GM12872 (cell line): Measurements from ENCODE around the gene C1QTNF6.

ENCODE experiments used
- TF ChIP-seq, protein P1 (sequence below): IDR thresholded peaks from 3 replicates; pipeline ENCODE4 v1.5.1; 2011; ENCODE audit warnings: low read depth, mild to moderate bottlenecking, low read length, moderate library complexity; ENCODE audit not compliant: insufficient read depth

The C1QTNF6 gene

DNA sequence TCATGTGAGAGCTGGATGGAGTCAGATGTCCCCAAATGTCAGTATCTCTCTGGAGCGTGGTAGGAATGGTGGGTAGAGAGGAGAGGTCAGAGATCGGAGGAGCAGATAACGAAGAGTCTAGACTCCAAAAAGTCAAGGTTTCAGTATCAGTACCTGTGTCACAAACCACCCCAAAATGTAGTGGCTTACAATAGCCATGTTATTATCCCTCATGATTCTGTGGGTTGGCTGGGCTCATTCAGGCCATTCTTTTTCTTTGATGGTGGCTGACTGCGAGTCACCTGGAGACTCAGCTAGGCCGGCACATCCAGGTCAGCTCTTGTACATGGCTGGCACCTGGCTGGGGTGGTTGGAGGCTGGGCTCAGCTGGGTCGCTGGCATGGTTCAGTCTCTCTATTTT, 31.5 kb upstream of the C1QTNF6 start:
- TF ChIP-seq, protein P1, sequence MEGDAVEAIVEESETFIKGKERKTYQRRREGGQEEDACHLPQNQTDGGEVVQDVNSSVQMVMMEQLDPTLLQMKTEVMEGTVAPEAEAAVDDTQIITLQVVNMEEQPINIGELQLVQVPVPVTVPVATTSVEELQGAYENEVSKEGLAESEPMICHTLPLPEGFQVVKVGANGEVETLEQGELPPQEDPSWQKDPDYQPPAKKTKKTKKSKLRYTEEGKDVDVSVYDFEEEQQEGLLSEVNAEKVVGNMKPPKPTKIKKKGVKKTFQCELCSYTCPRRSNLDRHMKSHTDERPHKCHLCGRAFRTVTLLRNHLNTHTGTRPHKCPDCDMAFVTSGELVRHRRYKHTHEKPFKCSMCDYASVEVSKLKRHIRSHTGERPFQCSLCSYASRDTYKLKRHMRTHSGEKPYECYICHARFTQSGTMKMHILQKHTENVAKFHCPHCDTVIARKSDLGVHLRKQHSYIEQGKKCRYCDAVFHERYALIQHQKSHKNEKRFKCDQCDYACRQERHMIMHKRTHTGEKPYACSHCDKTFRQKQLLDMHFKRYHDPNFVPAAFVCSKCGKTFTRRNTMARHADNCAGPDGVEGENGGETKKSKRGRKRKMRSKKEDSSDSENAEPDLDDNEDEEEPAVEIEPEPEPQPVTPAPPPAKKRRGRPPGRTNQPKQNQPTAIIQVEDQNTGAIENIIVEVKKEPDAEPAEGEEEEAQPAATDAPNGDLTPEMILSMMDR, result no peak

DNA sequence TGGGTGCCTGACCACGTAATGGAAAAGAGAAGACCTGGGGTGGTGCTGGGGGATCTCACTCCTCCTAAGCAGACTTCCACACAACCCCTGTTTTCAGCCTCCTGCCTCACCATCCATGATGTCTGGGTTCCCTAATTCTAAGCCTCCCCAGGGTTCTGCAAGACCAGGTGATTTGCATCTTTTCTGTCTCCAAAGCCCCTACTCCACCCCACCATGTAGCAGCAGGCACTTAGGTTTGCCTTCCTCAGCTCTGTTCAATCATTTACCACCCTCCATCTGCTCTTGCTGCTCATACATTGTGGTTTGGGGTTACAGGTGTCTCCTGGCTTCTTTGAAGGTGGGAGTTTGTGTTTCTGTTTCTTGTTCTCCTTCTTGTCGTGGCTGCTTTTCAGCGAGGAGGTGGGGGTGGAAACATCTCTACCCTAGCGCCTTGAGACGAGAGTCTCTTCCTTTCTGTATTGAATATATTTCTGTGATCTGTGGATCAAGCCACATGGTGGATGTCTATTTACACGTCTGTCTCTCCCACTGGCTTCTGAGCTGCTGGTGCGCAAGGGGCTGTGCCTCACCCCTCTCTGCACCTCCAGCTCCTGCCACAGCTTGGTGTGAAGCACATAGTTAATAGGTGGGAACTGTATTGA, 30.8 kb upstream of the C1QTNF6 start:
- TF ChIP-seq, protein P1, result no peak

DNA sequence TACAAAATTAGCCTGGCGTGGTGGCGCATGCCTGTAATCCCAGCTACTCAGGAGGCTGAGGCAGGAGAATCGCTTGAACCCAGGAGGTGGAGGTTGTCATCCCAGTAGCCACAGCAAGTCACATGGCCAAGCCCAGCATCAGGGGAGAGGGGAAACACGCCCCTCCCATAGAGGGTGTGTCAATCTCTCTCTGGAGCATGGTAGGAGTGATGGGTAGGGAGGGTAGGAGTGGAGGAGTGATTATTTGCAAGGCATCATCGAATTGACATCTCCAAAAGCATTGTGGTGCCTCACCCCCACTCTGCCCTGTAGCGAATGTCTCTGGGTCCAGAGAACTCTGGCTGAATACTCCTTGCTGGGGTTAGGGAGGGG, 30.3 kb upstream of the C1QTNF6 start:
- TF ChIP-seq, protein P1, result no peak

DNA sequence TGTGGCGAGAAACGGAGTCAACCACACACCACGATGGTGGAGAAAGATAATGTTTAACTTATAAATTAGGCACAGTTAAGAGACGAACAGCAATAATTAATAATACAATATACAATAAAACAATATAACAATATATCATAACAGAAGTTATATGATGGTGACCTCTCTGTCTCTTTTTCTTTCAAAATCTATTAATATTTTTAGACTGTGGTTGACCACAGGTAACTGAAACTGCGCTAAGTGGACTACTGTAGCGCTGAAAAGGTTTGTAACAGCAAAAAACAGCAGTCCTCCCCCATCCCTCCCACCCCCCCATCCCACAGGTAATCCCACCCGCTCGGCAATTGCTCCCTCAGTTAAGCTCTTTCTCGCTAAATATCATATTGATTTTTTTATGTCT, 27.8 kb upstream of the C1QTNF6 start:
- TF ChIP-seq, protein P1, result no peak

DNA sequence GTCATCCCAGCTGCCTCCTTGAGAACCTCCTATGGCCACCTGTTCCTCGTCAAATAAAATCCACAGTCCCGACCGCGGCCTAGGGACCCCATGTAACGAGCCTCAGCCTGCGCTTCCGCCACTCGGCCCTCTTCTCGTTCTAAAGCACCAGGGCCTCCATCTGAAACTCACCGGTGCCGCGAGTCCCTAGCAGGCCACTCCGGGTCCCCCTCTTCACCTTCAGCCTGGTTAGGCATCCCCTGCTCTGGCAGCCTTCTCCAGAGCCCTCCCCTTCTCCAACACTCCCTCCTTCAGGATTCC, 26.6 kb upstream of the C1QTNF6 start:
- TF ChIP-seq, protein P1, result no peak

DNA sequence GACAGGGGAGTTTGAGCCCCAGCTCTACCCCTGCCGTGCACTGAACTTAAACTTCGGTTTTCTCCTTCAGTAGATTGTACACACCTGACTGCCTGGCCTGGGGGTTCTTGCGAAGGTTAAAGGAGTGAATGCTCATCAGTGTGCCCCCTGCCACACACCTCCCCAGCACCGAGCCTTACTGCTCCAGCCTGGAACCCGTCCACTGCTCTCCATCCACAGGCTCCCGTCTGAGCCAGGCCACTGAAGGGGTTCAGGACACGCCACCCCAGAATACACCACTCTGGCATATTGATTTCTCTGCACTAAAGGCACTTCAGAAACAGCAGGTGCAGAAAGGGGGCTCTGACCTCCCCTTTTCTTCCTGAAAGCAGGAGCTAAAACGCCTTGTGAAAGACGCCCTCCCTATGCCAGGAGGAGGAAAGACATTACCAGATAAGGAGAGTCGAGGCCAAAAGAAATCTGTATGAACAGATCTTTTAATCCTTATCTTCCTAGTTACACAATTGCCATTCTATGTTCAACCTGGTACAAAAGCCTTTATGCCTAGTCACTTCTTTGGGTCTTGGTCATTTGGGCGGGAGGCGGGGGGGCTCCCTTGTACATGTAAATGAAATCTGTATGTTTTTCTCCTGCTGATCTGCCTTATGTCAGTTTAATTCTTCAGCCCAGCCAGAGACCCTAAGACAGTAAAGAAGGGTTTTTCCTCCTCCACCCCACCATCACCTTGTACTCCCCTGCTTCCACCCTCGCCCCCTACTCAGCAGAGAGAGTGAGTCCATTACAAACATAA, 26.1 kb upstream of the C1QTNF6 start:
- TF ChIP-seq, protein P1, result no peak

DNA sequence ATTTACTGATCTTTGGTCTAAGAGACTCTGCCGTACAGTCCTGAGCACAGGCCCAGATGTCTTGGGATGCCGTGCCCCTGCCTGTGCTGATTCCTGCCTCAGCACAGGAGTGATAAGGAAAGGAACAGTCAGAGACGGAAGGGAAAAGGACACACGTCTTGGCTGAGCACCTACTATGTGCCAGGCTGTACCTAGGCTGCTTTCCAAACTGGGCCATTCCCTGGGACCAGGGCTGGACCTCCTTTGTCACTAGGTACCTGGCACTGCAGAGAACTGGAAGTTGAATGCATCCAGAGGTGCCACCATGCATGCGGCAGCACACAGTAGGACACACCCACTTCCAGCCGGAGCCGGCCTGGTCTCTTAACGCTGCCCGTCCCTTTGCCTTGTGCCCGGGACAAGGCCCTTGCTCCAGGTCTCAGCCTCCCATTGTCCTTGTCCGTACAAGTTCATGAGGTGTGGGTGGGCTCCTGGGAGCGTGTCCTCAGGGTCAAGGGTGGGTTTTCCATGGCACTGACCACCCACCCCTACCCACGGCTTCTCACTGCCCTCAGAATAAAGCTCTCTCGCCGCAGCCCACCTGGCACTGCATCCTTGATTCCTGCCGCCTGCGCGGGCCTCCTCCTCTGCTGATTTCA, 25.3 kb upstream of the C1QTNF6 start:
- TF ChIP-seq, protein P1, result no peak
